GM19351 (cell line): ENCODE measurements around the gene TMEM248.
"Not testable (repeated sequence)": the region's sequence is repeated elsewhere in the genome, so short reads cannot be mapped to it uniquely, and the experiment has no call there.

Source experiments
- ATAC-seq: cut with Tn5 transposase; IDR thresholded peaks from one replicate; pipeline ENCODE4 v1.9.1; 2021; ENCODE audit warnings: mild to moderate bottlenecking, moderate library complexity; ENCODE audit not compliant: unreplicated experiment

Gene TMEM248, protein sequence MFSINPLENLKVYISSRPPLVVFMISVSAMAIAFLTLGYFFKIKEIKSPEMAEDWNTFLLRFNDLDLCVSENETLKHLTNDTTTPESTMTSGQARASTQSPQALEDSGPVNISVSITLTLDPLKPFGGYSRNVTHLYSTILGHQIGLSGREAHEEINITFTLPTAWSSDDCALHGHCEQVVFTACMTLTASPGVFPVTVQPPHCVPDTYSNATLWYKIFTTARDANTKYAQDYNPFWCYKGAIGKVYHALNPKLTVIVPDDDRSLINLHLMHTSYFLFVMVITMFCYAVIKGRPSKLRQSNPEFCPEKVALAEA

DNA sequence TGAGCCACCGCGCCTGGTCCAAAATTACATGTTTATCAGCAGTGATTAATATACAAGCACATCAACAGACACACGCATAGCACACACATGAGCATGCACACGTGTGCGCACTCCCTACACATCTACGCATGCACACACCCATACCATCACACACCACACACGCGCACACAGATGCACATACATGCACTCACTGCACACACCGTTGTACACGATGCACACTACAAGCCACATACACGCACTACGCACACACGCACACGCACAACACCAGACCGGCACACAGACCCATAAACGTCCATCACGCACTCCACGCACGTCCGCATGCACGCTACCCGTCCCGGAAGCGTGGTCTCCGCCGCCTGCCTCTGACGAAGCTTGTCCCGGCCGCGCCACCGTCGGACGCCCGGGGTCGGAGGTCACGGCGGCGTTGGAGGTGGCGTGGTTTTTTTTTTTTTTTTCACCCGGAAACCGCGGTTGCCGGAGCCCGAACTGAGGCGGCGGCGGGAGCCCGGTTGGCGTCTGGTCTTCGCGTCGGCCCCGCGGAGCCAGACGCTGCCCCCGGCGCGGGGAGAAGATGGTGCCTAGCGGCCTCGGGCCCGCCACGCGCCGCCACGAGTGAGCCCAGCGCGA lies at the start of gene TMEM248:
Gene TMEM248 (plus strand): TSS at position 457 of the 627 bp plus-strand sequence. CDS start 20,641 bp downstream, outside the sequence.
- ATAC-seq, result peak; percentile 82

GRCh38 chr7:66873476-66873875 lies 47.5 kb upstream of the TMEM248 start:
- no peak for ATAC-seq

- ATAC-seq, result peak; percentile 99
These were observed 43.3 kb upstream of the TMEM248 start for GRCh38 chr7:66877577-66878300.

GRCh38 chr7:66878301-66878685 lies 42.7 kb upstream of the TMEM248 start:
- not testable (repeated sequence) for ATAC-seq

DNA sequence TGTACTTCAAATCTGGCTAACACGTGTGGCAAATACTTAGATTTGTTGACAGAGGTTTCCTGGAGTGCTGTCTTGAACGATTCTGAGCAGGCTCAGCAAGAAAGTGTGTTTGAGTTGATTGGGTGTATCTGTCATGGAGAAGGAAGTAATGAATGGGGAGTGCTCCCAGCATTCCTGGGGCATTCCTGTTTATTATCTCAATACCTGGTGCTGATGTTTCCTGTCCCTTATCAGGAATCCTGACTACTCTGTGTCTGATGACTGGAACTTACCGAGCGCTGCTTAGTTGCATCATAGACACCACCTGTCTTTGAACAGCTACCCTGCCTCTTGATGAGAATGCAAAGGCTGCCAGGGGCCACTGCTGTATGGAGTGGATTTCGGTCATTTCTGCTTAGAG lies 41.0 kb upstream of the TMEM248 start:
- ATAC-seq, result no peak

DNA sequence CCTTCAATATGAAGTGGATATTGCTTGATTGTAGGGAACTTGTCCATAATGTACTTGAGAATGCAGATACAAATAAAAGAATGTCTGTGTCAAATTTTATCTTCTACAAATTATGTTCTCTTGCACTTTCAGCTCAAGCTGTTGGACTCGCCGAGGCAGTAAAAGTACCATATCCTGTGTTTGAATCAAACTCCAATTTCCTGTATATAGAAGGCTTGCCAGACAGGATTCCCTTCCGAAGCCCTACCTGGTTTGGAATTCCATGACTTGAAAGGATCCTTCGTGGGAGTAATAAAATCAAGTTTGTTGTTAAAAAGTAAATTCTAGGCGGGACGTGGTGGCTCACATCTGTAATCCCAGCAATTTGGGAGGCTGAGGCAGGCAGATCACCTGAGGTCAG lies 40.4 kb upstream of the TMEM248 start:
- ATAC-seq, result not testable (repeated sequence)

GRCh38 chr7:66883716-66884115 lies 37.3 kb upstream of the TMEM248 start:
- ATAC-seq, result no peak

DNA sequence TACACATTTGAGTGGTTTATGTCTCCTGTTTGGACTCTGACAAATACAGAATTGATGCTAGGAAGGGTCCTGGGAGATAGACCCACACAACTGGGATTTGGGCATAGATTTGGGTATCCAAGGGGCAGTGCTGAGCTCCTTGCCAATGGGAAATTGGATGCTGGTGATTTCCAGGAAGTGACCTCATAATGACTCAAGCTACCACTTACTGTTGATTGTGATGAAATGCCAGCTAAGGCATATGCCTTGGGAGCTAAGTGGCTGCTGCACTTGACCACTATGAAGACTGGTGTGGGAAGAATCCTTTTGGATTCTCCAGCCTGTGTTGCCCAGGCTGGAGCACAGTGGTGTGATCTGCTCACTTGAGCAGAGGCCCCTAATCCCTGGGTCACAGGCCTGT lies 36.5 kb upstream of the TMEM248 start:
- not testable (repeated sequence) for ATAC-seq

- ATAC-seq, result peak; percentile 76
These were observed 34.9 kb upstream of the TMEM248 start for GRCh38 chr7:66886152-66886551.

DNA sequence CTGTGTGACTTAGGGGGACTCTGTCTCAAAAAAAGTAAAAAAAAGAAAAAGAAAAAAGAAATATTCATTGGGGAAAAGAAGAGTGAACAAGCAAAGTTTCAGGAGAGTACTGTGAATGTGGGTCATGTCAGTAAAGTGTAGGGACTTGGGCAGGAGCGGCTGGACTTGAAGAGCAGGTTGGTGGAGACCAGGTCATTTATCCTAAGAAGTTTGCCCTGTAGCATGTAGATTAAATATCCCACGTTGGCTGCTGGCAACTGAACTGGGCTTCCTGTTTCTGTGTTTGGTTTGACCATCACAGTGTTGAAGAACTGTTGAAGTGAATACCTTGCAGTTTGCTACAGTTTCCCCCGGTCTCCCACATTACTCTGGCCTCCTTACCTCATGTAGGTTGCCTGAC lies 32.8 kb upstream of the TMEM248 start:
- not testable (repeated sequence) for ATAC-seq

DNA sequence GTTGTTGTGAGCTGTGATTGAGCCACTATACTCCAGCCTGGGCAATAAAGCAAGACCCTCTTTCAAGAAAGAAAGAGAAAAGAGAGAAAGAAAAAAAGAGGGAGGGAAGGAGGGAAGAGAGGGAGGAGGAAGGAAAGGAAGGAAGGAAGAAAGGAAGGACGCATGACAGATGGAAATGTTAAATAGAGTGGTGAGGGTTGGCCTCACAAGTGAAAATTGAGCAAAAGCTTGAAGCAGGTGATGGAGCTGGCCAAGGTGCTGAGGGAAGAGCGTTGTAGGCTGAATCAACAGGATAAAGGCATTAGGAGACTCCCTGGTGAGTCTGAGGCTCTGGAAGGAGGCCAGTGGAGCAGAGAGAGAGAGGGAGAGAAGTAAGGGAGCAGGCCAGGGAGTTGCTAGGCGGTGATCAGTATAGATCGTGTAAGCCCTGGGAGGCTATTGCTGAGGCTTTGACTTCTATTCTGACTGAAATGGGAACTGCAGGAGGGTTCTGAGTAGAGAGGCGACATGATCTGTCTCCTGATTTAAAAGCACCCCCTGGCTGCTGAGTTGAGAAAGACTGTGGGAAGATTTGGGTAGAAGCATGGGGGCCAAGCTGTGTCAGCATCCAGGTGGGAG lies 26.5 kb upstream of the TMEM248 start:
- ATAC-seq, result no peak

GRCh38 chr7:66896441-66896840 lies 24.6 kb upstream of the TMEM248 start:
- no peak for ATAC-seq

DNA sequence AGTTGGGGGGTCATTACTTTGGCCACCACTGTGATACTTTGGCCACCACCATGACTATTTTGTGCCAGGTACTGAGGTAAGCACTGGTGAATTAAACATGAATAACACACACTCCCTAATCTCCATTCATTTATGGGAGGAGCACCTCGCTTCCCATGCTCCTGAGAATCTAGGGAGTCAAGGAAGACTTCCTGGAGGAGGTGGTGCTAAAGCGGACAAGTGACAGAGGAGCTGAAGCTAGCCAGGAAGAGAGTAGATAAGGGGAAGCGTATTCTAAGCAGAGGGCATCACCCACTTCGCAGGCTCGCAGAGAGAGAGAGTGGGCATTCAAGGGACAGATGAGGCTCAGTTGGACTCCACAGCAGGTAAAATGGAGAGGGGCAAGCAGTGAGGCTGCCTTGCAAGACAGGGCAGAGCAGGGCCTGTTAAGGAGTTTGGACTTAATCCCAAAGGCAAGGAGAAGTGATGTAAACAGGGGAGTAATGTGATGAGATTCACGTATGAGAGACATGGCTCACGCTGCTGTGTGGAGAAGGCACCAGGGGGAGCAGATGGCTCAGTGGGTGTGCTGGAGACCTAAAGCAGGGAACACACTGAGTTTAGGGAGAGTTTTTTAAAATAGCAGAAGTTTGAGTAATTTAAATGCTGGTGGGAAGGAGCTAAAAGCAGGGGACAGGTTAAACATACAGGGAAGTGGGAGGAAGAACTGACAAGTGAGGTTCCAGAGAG lies 21.3 kb upstream of the TMEM248 start:
- no peak for ATAC-seq

DNA sequence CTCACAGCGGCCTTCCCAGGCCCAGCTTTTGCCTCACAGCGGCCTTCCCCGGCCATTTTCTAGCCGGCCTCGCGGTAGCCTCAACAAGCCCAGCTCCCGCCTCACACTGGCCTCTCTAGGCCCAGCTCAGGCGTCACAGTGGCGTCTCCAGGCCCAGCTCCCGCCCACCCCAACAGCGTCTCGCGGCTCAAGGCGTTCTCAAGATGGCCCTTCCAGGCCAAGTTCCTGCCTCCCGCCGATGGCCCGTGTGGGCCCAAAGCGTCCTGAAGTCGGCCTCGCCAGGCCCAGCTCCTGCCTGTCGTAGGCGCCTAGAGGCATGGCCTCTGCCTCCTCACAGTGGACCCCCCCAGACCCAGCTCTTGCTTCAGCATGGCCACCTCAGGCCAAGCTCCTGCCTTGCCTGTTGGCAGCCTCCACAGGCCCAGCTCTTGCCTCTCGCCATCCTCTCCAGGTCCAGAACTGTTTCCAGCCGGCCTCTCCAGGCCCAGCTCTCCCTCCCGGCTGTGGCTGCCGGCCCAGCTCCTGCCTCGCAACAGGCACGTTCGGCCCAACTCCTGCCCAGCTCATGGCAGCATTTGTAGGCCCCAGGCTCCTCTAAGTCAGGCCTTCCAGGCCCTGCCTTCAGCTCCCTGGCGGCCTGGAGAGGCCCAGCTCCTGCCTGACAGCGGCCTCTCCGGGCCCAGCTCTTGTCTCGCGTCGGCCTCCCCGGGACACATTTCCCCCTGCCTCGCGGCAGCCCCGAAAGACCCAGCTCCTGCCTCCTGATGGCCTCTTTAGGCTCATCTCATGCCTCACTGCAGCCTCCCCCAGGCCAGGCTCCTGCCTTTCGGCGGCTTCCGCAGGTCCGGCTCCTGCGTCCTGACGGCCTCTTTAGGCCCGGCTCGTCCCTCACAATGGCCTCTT lies 18.8 kb upstream of the TMEM248 start:
- no peak for ATAC-seq

DNA sequence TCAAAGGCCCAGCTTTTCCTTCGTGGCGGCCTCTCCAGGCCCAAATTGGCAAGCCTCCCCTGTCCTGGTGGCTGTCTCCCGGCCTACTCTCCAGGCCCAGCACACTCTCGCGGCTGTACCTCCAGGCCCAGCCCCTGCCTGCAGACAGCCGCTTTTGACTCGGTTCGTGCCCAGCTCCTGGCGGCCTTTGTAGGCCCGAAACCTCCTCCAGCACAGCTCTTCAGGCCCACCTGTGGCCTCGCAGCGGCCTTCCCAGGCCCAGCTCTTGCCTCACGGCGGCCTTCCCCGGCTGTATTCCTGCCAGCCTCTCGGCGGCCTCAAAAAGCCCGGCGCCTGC lies 18.2 kb upstream of the TMEM248 start:
- no peak for ATAC-seq

- no peak for ATAC-seq
These were observed 17.5 kb upstream of the TMEM248 start for GRCh38 chr7:66903360-66904062.

DNA sequence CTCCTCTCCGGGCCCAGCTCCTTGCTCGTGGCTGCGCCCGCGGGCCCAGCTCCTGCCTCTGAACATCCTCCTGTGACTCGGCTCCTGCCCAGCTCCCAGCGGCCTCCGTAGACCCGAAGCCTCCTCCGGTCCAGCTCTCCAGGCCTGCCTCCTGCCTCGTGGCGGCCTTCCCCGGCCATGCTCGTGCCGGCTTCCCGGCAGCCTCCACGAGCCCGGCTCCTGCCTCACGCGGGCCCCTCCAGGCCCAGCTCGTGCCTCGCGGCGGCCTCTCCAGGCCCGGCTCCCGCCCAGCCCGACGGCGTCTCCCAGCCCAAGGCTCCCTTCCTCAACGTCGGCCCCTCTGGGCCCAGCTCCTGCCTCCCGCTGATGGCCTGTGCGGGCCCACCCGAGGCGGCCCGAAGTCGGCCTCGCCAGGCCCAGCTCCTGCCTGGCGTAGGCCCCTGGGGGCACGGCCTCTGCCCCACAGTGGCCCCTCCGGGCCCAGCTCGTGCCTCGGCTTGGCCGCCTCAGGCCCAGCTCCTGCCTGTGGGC lies 16.9 kb upstream of the TMEM248 start:
- no peak for ATAC-seq

DNA sequence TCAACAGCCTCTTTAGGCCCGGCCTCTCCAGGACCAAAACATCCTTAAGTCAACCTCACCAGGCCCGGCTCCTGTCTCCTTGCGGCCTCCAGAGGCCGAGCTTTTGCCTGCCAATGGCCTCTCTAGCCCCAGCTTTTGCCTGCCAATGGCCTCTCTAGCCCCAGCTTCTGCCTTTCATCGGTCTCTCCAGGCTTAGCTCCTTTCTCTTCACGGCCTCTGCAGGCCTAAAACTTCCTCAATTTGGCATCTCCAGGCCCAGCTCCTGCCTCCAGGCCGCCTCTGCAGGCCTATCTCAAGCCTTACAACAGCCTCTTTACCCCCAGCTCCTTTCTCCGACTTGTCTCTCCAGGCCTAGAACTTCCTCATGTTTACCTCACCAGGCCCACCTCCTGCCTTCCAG lies 15.7 kb upstream of the TMEM248 start:
- ATAC-seq, result no peak

DNA sequence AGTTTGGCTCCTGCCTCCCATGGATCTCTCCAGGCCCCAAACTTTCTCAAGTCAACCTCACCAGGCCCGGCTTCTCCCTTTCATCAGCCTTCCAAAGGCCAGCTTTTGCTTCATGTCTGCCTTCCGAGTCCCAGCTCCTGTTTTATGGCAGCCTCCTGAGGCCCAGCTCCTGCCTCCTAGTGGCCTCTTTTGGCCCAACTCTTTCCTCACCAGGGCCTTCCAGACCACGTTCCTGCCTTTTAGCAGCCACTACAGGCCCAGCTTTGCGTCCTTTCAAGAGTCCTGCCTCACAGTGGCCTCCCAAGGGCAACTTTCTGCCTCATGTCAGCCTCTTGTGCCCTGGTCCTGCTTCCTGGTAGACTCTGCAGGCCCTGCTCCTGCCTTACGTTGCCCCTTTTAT lies 15.3 kb upstream of the TMEM248 start:
- ATAC-seq, result no peak
